ENCODE results near the gene RSBN1L.
"Not testable (repeated sequence)": the region's sequence is repeated elsewhere in the genome, so short reads cannot be mapped to it uniquely, and the experiment has no call there.

Gene RSBN1L

GRCh38 chr7:77687747-77688144, 8.5 kb upstream of the RSBN1L start:
- DNase-seq (ENCODE audit: low read depth, low spot score) = no peak

DNA sequence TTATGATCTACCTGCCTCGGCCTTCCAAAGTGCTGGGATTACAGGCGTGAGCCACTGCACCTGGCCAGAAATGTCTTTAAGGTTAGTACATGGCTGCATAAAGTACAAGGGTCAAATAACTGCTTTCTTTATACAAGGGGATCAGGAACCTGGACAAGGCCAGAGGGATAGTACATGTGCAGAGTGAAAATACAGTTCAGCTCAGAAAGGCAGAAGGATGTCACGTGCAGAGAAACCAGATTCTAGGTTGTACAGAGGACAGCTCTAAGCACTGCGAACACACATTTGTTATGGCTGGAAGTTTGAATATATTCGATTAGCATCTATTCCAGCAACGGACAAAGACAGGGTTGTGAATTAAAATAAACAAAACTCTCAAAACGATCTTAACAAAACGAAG, 6.0 kb upstream of the RSBN1L start:
- DNase-seq (ENCODE audit: low read depth, low spot score) = no peak

- no peak for DNase-seq (ENCODE audit: low read depth, low spot score)
Measured at GRCh38 chr7:77691892-77692491, 4.3 kb upstream of the RSBN1L start.

GRCh38 chr7:77693830-77694583, 2.3 kb upstream of the RSBN1L start:
- DNase-seq (ENCODE audit: low read depth, low spot score) = no peak

GRCh38 chr7:77696643-77697534, 630 bp downstream of the RSBN1L start:
- no peak for DNase-seq (ENCODE audit: low read depth, low spot score)

DNA sequence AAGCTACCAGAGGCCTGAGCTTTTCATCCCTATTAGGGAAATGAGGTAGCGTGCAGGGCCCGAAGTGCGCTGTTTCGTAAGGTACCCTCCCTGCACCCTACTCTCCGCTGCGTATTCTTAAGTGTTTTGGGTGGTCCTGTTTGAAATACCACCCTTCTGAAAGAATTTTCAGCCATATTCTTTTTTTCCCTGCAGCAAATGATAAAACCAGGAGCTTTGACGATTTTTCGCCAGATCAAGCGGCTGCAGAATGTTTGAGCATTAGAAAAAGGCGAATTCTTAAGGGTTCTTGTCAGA, 1.2 kb downstream of the RSBN1L start:
- no peak for DNase-seq (ENCODE audit: low read depth, low spot score)

- DNase-seq (ENCODE audit: low read depth, low spot score) = no peak
Measured at GRCh38 chr7:77698042-77698625, 1.9 kb downstream of the RSBN1L start.

- no peak for DNase-seq (ENCODE audit: low read depth, low spot score)
Measured at GRCh38 chr7:77699056-77699455, 2.8 kb downstream of the RSBN1L start.

GRCh38 chr7:77702513-77702912, 6.3 kb downstream of the RSBN1L start:
- DNase-seq (ENCODE audit: low read depth, low spot score) = no peak

DNA sequence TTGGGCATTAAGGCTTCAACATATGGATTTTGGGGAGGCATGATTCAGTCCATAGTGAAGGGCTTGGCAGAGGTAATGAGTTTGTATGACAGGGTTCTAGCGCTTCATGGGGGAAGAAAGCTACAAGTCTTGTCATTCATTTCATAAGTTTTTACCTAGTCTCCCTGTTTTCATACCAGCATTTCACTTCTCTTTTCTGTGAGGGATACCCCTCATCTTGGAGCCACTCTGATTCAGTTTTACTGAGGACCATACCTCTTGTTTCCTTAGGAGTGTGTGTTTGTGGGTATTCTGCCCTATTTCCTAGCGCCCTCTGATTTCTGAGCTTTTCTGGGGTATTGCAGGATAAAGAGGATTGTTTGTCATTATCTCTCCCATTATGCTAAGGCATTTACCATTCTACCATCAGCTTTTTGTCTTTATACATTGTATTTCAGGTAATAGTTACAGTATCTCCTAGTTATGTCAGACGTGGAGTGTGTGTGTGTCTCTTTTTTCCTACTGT, 6.8 kb downstream of the RSBN1L start:
- DNase-seq (ENCODE audit: low read depth, low spot score) = no peak

- not testable (repeated sequence) for DNase-seq (ENCODE audit: low read depth, low spot score)
Measured at GRCh38 chr7:77703669-77704068, 7.4 kb downstream of the RSBN1L start.

DNA sequence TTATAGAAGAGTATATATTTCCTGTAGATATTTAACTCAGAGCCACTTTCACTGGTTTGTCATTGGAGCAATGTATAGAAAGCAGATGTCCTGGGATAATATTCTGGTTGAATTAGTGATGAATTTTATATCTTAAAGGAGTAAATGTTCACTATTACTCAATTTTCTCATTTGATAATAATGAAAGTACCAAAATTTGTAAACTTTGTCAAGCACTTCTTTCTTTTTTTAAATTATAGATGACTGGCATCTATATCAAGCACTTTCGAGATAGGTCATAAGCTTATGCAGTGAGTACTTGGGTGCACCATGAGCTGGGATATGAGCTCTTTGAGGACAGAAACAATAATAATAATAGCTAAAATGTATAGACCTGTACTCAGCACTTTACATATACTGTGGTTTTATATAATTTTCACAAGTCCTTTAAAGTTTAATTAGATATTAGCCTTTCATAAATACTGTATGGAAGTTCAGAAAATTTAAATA, 11.3 kb downstream of the RSBN1L start:
- no peak for DNase-seq (ENCODE audit: low read depth, low spot score)

- DNase-seq (ENCODE audit: low read depth, low spot score) = no peak
Measured at GRCh38 chr7:77710067-77710466, 13.8 kb downstream of the RSBN1L start.

- DNase-seq (ENCODE audit: low read depth, low spot score) = no peak
Measured at GRCh38 chr7:77710861-77711260, 14.6 kb downstream of the RSBN1L start.

GRCh38 chr7:77714195-77714594, 17.9 kb downstream of the RSBN1L start:
- no peak for DNase-seq (ENCODE audit: low read depth, low spot score)

DNA sequence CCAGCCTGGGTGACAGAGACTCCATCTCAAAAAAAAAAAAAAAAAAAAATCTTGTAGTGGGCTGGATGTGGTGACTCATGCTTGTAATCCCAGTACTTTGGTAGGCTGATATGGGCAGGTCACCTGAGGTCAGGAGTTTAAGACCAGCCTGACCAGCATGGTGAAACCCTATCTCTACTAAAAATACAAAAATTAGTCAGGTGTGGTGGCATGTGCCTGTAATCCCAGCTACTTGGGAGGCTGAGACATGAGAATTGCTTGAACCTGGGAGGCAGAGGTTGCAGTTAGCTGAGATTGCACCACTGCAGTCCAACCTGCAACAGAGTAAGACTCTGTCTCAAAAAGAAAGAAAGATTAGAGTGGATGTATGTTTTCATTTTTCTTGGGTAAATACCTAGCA, 18.7 kb downstream of the RSBN1L start:
- not testable (repeated sequence) for DNase-seq (ENCODE audit: low read depth, low spot score)

DNA sequence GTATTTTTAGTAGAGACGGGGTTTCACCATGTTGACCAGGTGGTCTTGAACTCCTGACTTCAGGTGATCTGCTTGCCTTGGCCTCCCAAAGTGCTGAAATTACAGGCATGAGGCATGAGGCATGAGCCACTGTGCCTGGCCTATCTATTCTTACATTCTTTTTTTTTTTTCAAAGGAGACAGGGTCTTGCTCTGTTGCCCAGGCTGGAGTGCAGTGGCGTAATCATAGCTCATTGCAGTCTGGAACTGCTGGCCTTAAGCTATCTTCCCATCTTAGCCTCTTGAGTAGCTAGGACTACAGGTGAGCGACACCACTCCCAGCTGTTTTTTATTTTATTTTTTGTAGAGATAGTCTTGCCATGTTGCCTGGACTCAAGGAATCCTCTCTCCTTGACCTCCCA, 20.5 kb downstream of the RSBN1L start:
- no peak for DNase-seq (ENCODE audit: low read depth, low spot score)

DNA sequence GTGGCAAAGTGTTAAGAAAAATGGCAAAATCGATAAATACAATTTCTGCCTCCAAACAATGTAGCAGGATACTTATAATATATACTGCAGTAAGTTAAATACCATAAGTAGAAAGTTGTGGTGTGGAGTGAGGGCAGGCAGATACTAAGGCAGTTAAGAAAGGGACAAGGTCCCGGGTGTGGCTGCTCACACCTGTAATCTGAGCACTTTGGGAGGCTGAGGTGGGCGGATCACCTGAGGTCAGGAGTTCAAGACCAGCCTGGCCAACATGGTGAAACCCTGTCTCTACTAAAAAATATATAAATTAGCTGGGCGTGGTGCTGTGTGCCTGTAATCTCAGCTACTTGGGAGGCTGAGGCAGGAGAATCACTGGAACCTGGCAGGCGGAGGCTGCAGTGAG, 21.3 kb downstream of the RSBN1L start:
- DNase-seq (ENCODE audit: low read depth, low spot score) = not testable (repeated sequence)

- no peak for DNase-seq (ENCODE audit: low read depth, low spot score)
Measured at GRCh38 chr7:77727527-77727926, 31.3 kb downstream of the RSBN1L start.

DNA sequence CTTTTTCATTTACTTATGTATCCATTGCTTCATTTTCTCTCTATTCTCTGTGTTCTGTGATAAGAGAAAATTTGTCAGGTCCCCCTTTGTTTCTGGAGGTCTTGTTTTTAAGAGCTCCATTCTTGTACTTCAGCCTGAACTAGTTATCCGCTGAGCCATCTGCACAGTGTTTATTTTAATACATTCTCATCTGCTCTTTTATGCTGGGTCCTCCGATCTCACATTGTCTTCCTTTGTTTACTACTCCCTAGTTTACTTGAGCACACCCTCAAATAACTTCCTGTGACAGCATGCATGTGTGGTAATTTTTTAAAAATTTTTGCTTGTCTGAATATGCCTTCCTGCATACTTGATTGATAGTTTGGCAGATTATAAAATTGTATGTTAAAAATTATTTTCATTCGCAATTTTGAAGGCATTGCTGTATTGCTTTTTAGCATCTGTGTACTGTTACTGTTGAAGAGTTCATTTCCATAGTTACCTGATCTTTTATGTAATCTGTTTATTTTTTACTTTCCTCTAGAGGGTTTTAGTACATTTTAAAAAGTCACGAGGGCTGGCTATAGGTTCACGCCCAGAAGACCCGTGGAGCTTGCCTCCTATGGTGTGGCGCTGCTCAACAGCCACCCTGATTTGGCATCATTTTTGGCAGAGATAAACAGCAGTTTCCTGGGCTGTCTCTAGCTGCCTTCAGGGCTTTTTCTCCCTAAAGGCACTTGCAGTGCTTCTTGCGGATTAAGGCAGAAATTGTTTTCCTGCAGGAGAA, 31.9 kb downstream of the RSBN1L start:
- peak; percentile 3 for DNase-seq (ENCODE audit: low read depth, low spot score)
